ENCODE measurements around the gene AGBL4. TPM values are rescaled to one million over a fixed set of nuclear protein-coding genes. Genes with fewer than 3 reads are reported as not detected.

AGBL4 gene
- total RNA-seq, 1 experiment from 2014 or later: not detected

DNA sequence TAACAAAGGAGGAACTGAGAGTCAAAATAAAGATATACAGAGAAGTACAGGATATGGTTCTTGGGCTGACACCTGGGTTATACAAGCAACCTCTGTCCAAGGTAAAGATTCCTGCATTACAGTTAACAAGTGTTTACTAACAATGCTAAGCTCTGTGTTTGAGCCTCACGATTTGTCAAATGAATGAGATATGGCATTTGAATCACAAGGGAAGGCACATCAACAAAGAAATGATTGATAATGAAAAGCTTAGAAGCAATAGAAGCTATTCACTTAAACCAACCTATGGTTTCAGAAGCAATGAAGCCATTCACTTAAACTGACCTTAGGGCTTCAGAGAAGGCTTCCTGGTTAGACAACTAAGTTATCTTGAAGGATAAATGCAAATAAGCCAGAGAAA lies 199.5 kb downstream of the AGBL4 start:
- no peak overlapping the region for H3K4me2 ChIP-seq (ENCODE audit: low read length)
- no peak overlapping the region for H3K27ac ChIP-seq (ENCODE audit: low read depth, low read length)
- no peak for ATAC-seq
- no peak overlapping the region for H2AFZ ChIP-seq (ENCODE audit: low read depth, low read length, poor library complexity, severe bottlenecking)
- H3K79me2 ChIP-seq (ENCODE audit: insufficient read depth, low read length): no peaks in the 10 kb centered on the region
- no TSS peak for BruUV-seq (replicated peaks)
- peaks cover 3 to 9% of the 10 kb centered on the region in 2 experiments; a peak in 2 of 4 replicates for H3K9me3 ChIP-seq (ENCODE audit: control insufficient read depth in 1 of 2, insufficient read depth in 1 of 2, low read depth in 1 of 2, low read length in 2 of 2)
- no peaks in the 10 kb centered on the region for H3K9me2 ChIP-seq (ENCODE audit: insufficient read depth)
- ChIA-PET CTCF (no interaction called here), RAD21 (ENCODE audit: low non-redundant PET in 1 of 2, low total read pairs in 2 of 2, uncharacterized antibody in 2 of 2, unreplicated experiment in 2 of 2) (no interaction called here), POLR2A (no interaction called here)
- H4K20me1 ChIP-seq (ENCODE audit: insufficient read depth): no peaks in the 10 kb centered on the region
- no peak overlapping the region for H3K9ac ChIP-seq (ENCODE audit: low read length)
- TF ChIP-seq ZBTB33 (IDR thresholded peaks at IDR 0.05; ENCODE audit: extremely low read depth, insufficient replicate concordance, low read length): no peak
- no peak for TF ChIP-seq EGR1 (IDR thresholded peaks at IDR 0.05; ENCODE audit: low read depth)
- TF ChIP-seq SIN3A (IDR thresholded peaks at IDR 0.05; ENCODE audit: low read depth): no peak
- no peak for TF ChIP-seq TCF7L2 (IDR thresholded peaks at IDR 0.05; ENCODE audit: borderline replicate concordance, extremely low read depth, insufficient read depth, insufficient read length)
- no peak overlapping the region for H3K4me3 ChIP-seq (replicated peaks in 1 of 2; ENCODE audit: low read depth in 1 of 2, low read length in 2 of 2)
- H3K4me1 ChIP-seq (ENCODE audit: control insufficient read depth in 1 of 2, insufficient read depth in 2 of 2, low read length in 2 of 2): no peaks in the 10 kb centered on the region
- intact Hi-C loops (cut with micrococcal nuclease): no loop called here
- H3K27me3 ChIP-seq (ENCODE audit: insufficient read depth, low read length): no peaks in the 10 kb centered on the region
- no peak for DNase-seq (ENCODE audit: low read depth, low spot score)
- H3K36me3 ChIP-seq (ENCODE audit: control insufficient read depth in 1 of 2, insufficient read depth in 2 of 2, low read length in 2 of 2): no peaks in the 10 kb centered on the region

DNA sequence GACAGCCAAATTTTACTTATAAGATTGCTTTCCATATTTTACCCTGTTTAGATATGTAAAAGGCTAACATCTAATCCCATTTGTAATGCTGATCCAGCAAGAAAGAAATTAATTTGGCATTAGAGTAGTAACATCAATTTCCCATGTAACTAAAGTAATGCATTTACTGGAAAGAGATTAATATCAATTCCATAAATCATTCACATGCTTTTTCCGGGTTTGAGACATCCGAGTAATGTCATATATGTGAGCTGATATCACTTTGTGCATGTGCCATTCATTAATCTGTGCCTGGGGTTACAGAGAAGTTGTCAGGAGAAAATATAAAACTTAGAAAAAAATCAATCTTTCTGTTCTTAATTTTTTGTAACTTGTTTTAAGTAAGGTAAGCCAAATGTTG lies 206.1 kb downstream of the AGBL4 start:
- DNase-seq (ENCODE audit: low read depth, low spot score) (no peak), ATAC-seq (no peak)
- ChIA-PET RAD21 (ENCODE audit: low non-redundant PET in 1 of 2, low total read pairs in 2 of 2, uncharacterized antibody in 2 of 2, unreplicated experiment in 2 of 2) (no interaction called here), POLR2A (no interaction called here), CTCF (no interaction called here)
- no peaks in the 10 kb centered on the region for H3K9me2 ChIP-seq (ENCODE audit: insufficient read depth)
- no peak overlapping the region for H2AFZ ChIP-seq (ENCODE audit: low read depth, low read length, poor library complexity, severe bottlenecking)
- intact Hi-C loops (cut with micrococcal nuclease): no loop called here
- no TSS peak for BruUV-seq (replicated peaks)
- H4K20me1 ChIP-seq (ENCODE audit: insufficient read depth): no peaks in the 10 kb centered on the region
- no peak overlapping the region for H3K27ac ChIP-seq (ENCODE audit: low read depth, low read length)
- no peaks in the 10 kb centered on the region for H3K36me3 ChIP-seq (ENCODE audit: control insufficient read depth in 1 of 2, insufficient read depth in 2 of 2, low read length in 2 of 2)
- H3K4me1 ChIP-seq (ENCODE audit: control insufficient read depth in 1 of 2, insufficient read depth in 2 of 2, low read length in 2 of 2): no peaks in the 10 kb centered on the region
- no peaks in the 10 kb centered on the region for H3K79me2 ChIP-seq (ENCODE audit: insufficient read depth, low read length)
- no peak overlapping the region for H3K4me3 ChIP-seq (replicated peaks in 1 of 2; ENCODE audit: low read depth in 1 of 2, low read length in 2 of 2)
- H3K9me3 ChIP-seq (ENCODE audit: control insufficient read depth in 1 of 2, insufficient read depth in 1 of 2, low read depth in 1 of 2, low read length in 2 of 2): peaks cover 3 to 9% of the 10 kb centered on the region in 2 experiments; a peak in 2 of 4 replicates
- H3K27me3 ChIP-seq (ENCODE audit: insufficient read depth, low read length): no peaks in the 10 kb centered on the region
- H3K9ac ChIP-seq (ENCODE audit: low read length): no peak overlapping the region
- no peak overlapping the region for H3K4me2 ChIP-seq (ENCODE audit: low read length)
- TF ChIP-seq YY1 (IDR thresholded peaks at IDR 0.05; ENCODE audit: extremely low read depth, insufficient replicate concordance, low read depth, low read length): no peak
- TF ChIP-seq EZH2phosphoT487 (IDR thresholded peaks at IDR 0.05; ENCODE audit: borderline replicate concordance): no peak
- no peak for TF ChIP-seq POLR2AphosphoS5 (IDR thresholded peaks at IDR 0.05; ENCODE audit: low read depth, low read length)
- TF ChIP-seq CEBPB (IDR thresholded peaks at IDR 0.05; ENCODE audit: low read depth): no peak
- TF ChIP-seq REST (IDR thresholded peaks at IDR 0.05; ENCODE audit: low read depth): no peak
- TF ChIP-seq EZH2 (IDR thresholded peaks at IDR 0.05): no peak
- TF ChIP-seq CBX3 (IDR thresholded peaks at IDR 0.05; ENCODE audit: low read depth): no peak
- no peak for TF ChIP-seq SP1 (IDR thresholded peaks at IDR 0.05; ENCODE audit: low read depth)
- no peak for TF ChIP-seq MAX (IDR thresholded peaks at IDR 0.05)
- no peak for TF ChIP-seq POLR2A (IDR thresholded peaks at IDR 0.05; ENCODE audit: borderline replicate concordance, extremely low read depth, insufficient read depth, insufficient read length)
- no peak for TF ChIP-seq ELF1 (IDR thresholded peaks at IDR 0.05; ENCODE audit: borderline replicate concordance, low read depth)
- TF ChIP-seq SIN3A (IDR thresholded peaks at IDR 0.05; ENCODE audit: low read depth): no peak

Data from HCT116 (cell line).